HL-60 (cell line): Measurements from ENCODE around the gene RND1.

Experiments
- DNase-seq, 2 experiments: peaks; one replicate each; pipeline ENCODE4 v3.0.0-alpha.2; 2010 to 2020; ENCODE audit warnings: low read depth in 1 of 2, low spot score in 1 of 2
- H3K27ac ChIP-seq: fragments of 250-450 bp; sonication (Bioruptor Pico); replicated peaks from 2 replicates; pipeline ENCODE4 v1.5.1; 2020; ENCODE audit warnings: mild to moderate bottlenecking, moderate library complexity
- H3K27me3 ChIP-seq: fragments of 250-450 bp; sonication (Bioruptor Pico); 2 replicates; pipeline ENCODE4 v1.5.1; 2021; ENCODE audit warnings: mild to moderate bottlenecking, moderate library complexity; ENCODE audit not compliant: insufficient read depth, poor library complexity, severe bottlenecking
- H3K4me3 ChIP-seq: replicated peaks from 2 replicates; pipeline ENCODE4 v1.5.1; 2011; ENCODE audit warnings: mild to moderate bottlenecking, control low read depth, low read length; ENCODE audit not compliant: insufficient read depth
- GABPA ChIP-seq: IDR thresholded peaks from 2 replicates; pipeline ENCODE4 v1.6.1; 2012; ENCODE audit warnings: low read depth
- POLR2AphosphoS5 ChIP-seq: IDR thresholded peaks from 2 replicates; pipeline ENCODE4 v1.6.1; 2012; ENCODE audit warnings: low read depth
- SPI1 ChIP-seq: IDR thresholded peaks from 2 replicates; pipeline ENCODE4 v1.6.1; 2012; ENCODE audit warnings: low read depth, mild to moderate bottlenecking, borderline replicate concordance
- TF ChIP-seq, protein P1 (sequence below): IDR thresholded peaks from one replicate; pipeline ENCODE4 v1.5.1; 2011; ENCODE audit warnings: low read length, control low read depth, inconsistent platforms; ENCODE audit not compliant: insufficient read depth
- TF ChIP-seq, protein P2 (sequence below): IDR thresholded peaks from 2 replicates; pipeline ENCODE4 v1.6.1; 2012; ENCODE audit warnings: low read depth; ENCODE audit not compliant: insufficient replicate concordance

The RND1 gene

DNA sequence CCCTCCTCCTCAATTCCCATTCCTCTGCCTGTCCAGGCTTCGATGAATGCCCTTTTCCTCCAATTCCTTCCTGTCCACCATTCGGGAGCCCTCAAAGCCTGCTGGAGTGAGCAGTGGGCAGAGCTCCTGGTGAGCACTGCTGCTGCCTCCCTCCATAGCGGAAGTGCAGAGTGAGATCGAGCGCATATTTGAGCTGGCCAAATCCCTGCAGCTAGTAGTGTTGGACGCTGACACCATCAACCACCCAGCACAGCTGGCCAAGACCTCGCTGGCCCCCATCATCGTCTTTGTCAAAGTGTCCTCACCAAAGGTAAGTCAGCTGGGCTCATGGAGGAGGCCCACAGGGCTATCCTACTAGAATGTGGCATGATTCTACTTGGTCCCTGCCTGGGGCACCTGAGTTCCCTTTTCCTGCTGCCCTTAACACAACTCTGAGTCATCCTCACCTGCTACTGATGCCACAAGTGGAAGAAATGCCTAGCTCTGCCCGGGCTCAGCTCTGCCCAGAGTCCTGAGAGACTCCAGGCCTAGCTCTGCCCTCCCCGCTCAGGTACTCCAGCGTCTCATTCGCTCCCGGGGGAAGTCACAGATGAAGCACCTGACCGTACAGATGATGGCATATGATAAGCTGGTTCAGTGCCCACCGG, 39.3 kb downstream of the RND1 start:
- Histone ChIP-seq H3K27ac (no peak overlapping the region), H3K27me3 (peaks cover 2% of the 10 kb centered on the region), H3K4me3 (no peak overlapping the region)
- TF ChIP-seq, protein P1, sequence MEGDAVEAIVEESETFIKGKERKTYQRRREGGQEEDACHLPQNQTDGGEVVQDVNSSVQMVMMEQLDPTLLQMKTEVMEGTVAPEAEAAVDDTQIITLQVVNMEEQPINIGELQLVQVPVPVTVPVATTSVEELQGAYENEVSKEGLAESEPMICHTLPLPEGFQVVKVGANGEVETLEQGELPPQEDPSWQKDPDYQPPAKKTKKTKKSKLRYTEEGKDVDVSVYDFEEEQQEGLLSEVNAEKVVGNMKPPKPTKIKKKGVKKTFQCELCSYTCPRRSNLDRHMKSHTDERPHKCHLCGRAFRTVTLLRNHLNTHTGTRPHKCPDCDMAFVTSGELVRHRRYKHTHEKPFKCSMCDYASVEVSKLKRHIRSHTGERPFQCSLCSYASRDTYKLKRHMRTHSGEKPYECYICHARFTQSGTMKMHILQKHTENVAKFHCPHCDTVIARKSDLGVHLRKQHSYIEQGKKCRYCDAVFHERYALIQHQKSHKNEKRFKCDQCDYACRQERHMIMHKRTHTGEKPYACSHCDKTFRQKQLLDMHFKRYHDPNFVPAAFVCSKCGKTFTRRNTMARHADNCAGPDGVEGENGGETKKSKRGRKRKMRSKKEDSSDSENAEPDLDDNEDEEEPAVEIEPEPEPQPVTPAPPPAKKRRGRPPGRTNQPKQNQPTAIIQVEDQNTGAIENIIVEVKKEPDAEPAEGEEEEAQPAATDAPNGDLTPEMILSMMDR, result no peak
- TF ChIP-seq GABPA (no peak), SPI1 (no peak), POLR2AphosphoS5 (no peak)
- TF ChIP-seq, protein P2, sequence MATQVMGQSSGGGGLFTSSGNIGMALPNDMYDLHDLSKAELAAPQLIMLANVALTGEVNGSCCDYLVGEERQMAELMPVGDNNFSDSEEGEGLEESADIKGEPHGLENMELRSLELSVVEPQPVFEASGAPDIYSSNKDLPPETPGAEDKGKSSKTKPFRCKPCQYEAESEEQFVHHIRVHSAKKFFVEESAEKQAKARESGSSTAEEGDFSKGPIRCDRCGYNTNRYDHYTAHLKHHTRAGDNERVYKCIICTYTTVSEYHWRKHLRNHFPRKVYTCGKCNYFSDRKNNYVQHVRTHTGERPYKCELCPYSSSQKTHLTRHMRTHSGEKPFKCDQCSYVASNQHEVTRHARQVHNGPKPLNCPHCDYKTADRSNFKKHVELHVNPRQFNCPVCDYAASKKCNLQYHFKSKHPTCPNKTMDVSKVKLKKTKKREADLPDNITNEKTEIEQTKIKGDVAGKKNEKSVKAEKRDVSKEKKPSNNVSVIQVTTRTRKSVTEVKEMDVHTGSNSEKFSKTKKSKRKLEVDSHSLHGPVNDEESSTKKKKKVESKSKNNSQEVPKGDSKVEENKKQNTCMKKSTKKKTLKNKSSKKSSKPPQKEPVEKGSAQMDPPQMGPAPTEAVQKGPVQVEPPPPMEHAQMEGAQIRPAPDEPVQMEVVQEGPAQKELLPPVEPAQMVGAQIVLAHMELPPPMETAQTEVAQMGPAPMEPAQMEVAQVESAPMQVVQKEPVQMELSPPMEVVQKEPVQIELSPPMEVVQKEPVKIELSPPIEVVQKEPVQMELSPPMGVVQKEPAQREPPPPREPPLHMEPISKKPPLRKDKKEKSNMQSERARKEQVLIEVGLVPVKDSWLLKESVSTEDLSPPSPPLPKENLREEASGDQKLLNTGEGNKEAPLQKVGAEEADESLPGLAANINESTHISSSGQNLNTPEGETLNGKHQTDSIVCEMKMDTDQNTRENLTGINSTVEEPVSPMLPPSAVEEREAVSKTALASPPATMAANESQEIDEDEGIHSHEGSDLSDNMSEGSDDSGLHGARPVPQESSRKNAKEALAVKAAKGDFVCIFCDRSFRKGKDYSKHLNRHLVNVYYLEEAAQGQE, result no peak
- no peak for DNase-seq

GRCh38 chr12:48824905-48825304, 40.8 kb downstream of the RND1 start:
- Histone ChIP-seq H3K4me3 (no peak overlapping the region), H3K27ac (no peak overlapping the region), H3K27me3 (peaks cover 2% of the 10 kb centered on the region)
- no peak for DNase-seq
- no peak for TF ChIP-seq GABPA
- no peak for TF ChIP-seq SPI1
- TF ChIP-seq, protein P1, result no peak
- TF ChIP-seq, protein P2, result no peak
- TF ChIP-seq POLR2AphosphoS5, result no peak

GRCh38 chr12:48824112-48824511, 41.6 kb downstream of the RND1 start:
- H3K27ac ChIP-seq, result no peak overlapping the region
- no peak overlapping the region for H3K4me3 ChIP-seq
- TF ChIP-seq SPI1 (no peak), POLR2AphosphoS5 (no peak), GABPA (no peak)
- TF ChIP-seq, protein P2, result no peak
- TF ChIP-seq, protein P1, result no peak
- no peak for DNase-seq
- peaks cover 2% of the 10 kb centered on the region for H3K27me3 ChIP-seq
